Globus pallidus (tissue), 1 donor: Measurements from ENCODE around the gene PIK3CA.

Experiments used
- DNase-seq: peaks from one replicate; pipeline ENCODE4 v3.0.0-alpha.2; 2015; ENCODE audit warnings: low spot score

PIK3CA gene

DNA sequence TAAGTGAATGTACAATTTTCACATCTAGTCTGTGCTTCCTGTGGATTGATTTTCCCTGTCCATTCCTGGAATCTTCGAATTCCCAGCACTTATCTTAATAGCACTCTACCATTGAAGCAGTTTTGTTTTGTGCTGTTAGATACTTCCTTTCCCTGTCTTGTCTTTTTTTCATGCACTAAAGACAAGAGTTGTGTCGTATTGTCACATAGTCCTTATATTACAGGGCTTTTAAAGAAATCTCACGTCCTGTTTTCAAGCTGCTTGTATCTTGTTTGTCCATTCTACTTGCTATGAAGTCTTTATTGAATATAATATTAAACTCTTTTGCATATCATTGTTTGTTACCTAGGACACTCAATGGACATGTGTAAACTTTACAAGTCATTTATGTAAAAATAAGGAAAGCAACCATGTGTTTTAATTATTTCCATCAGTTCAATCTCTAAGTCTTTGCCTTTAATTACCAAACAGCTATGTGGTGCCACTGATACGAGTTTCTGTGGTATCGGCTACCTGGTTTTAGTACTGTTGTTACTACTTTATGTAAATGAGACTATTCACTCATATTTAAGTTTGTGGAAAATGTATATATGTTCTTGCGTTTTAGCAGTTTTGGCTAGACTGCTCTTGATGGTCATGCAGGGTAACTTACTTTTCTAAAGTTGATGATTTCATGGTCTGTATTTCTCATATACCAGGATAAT is 10.3 kb downstream of the PIK3CA start:
- no peak for DNase-seq

DNA sequence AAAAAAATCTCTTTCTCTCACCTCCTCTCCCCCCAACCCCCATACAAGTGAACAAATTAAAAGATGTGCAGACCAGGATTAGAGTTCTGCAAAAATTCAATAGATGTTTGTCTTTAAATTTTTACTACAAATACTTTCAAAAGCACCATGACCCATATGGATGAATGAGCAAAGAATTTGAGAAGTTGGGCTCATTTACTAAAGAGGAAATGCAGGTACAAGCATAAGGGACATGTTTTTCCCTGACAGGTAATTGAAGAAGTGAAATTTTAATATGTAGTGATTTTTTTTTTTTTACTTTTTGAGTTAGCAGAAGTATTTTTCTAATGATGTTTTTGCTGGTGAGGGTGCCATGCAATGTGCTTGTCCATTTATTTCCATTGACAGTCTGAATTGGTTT is 15.3 kb downstream of the PIK3CA start:
- DNase-seq, result no peak

DNA sequence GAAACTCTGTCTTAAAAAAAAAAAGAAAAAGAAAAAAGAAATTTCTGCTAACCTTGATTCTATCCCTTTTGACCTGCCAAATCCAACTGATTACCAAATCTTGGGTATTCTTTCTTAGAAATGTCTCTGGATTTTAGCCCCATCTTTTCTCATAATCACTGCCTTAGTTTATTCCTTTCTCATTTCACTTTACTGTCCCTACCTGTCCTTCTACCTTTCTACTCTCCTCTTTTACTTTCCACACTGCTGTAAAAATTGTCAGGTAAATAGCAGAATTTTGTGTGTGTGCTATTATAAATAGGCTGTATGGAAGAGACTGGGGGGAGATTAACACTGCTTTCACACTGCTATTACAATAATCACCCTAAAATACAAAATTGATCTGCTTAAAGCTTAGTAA is 16.7 kb downstream of the PIK3CA start:
- no peak for DNase-seq

GRCh38 chr3:179166561-179167201 is 18.5 kb downstream of the PIK3CA start:
- no peak for DNase-seq

- no peak for DNase-seq
Measured at GRCh38 chr3:179168918-179169317, 20.8 kb downstream of the PIK3CA start.

DNA sequence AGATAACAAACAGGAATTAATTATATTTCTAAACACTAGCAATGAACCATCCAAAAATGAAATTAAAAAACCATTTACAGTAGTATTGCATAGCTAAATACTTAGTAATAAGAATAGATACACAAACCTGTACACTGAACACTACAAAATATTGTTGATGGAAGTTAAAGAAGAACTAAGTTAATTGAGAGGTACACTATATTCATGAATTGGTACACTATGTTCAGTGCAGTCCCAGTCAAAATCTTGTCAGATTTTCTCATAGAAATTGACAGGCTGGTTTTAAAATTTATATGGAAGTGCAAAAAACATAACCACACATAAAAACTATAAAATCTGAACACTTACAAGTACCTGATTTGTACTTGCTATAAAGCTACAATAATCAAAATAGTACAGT is 24.4 kb downstream of the PIK3CA start:
- DNase-seq, result no peak

- no peak for DNase-seq
Measured at GRCh38 chr3:179174316-179174715, 26.2 kb downstream of the PIK3CA start.

DNA sequence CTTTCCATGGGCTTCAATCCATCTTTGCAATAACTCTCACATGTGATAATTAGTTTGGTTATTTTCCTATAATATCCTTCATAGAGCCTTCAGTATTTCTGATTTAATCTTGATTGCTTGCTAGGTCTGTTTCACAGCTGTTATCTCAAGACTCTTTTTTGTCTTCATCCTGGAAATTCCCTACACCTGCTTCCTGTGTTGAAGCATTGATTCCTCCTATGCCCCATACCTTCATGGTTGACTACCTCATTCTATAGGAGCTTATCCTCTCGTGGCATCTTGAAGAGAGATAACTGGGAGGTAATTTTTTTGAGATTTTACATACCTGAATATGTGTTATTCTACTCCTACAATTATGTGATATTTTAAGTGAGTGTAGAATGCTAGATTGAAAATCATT is 26.7 kb downstream of the PIK3CA start:
- DNase-seq, result no peak

DNA sequence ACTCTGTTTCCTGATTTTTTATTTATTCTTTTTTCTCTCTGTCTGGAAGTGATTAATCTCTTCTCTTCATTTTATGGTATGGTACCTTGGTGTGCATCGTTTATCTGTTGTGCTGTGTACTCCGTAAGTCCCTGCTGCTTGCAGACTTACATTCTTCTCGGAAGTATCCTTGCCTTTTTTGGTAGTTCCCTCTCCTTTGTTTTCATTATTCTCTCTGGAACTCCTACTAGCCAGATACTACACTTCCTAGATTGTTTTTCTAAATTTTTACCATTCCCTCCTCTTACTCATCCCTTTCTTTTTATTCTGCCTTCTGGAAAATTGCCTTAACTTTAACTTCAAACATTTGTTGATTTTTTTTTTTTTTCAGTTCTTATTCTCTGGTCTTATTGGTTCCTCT is 27.2 kb downstream of the PIK3CA start:
- no peak for DNase-seq

- no peak for DNase-seq
Measured at GRCh38 chr3:179177611-179178010, 29.5 kb downstream of the PIK3CA start.

GRCh38 chr3:179179256-179179655 is 31.1 kb downstream of the PIK3CA start:
- DNase-seq, result no peak

- no peak for DNase-seq
Measured at GRCh38 chr3:179179979-179180759, 32.0 kb downstream of the PIK3CA start.

DNA sequence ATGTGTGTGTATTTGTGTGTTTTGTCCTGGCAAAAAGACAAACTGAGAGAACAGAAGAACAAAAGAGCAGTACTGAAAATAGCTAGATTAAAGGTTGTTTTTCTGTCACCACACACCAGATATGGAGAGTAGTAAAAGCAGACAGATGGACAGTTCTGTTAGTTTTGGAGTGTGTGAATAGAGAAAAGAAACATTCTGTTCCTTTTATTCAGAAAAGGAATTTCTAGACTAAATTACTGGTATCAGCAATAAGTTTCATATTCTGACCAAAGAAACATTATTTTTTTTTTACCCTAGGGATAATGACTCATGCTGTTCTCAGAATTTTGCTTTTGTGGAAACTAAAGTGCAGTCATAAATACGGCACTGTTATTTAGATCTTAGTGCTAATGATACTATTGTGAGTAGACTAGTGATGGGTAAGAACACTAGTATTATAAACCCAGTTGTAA is 32.9 kb downstream of the PIK3CA start:
- DNase-seq, result no peak

DNA sequence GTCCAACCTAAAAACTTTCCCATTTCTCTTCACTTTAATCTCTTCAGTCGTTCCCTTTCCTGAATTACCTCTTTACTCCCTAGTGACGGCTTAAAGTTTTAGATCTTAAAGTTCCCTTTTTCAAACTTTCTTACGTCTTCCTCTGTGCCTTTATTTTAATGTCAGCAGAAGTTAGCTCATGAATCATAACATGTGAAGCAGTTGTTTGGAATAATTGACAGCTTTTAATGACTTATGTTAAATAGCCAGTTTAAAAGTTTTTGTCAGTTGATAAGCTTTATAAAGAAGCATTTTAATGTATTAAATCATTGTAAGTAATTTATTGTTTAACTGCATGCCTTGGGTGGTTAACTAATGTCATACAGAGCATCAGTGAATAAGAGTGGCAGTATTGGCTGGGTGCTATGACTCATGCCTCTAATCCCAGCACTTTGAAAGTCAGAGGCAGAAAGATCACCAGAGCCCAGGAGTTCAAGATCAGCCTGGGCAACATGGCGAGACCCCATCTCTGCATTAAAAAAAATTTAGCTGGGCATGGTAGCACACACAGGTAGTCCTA is 33.9 kb downstream of the PIK3CA start:
- no peak for DNase-seq

- no peak for DNase-seq
Measured at GRCh38 chr3:179182902-179183301, 34.7 kb downstream of the PIK3CA start.

DNA sequence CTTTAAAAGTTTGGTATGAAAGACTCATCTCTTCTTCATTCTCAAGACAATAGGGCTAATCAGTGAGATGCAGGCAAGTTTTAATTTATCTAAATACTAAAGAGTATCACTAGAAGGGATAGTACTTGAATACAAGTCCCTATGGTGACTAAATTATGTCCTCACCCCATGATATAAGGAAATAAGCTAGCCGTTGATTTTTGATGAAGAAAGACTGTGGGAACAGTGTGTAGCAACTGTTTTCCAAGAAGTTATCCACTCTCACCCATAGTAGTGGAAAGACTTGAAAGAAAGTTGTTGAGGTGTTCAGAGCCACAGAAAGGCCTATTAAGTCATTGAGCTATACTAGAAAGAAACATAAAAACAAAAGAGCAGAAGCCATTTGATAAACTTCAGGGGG is 36.7 kb downstream of the PIK3CA start:
- DNase-seq, result no peak

- DNase-seq, result no peak
Measured at GRCh38 chr3:179186426-179186825, 38.3 kb downstream of the PIK3CA start.

GRCh38 chr3:179189759-179190158 is 41.6 kb downstream of the PIK3CA start:
- no peak for DNase-seq

DNA sequence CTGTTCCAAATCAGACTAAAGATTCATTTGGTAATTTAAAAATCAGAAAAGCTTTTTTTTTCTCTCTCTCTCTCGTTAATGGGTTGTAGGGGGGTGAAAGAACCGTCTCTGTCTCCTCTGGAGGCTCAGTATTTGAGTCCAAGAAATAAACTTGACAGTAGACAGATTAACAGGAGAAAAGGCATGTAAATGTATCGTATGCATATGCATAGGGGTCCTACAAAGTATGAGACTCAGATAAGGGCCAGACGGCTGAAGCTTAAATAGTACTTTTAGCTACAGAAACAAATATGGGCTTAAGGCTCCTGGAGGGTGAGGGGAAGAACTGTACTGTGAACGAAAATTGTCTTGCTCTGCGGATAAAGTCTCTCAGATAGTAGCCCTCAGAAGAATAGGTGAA is 42.4 kb downstream of the PIK3CA start:
- no peak for DNase-seq

DNA sequence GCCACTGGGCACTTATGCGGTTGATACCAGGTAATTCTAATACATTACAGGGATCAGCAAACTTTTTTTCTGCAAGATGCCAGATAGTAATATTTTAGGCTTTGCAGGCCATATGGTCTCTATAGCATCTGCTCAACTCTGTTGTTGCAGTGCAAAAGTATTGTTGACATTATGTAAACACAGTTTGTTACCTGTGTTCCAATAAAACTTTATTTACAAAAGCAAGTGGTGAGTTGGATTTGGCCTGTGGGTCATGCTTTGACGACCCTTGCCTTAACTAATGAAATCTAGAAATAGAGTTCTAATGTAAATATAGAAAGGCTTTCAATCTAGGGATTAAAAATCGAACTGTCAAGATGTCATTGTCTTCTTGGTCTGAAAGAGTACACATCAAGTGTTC is 44.4 kb downstream of the PIK3CA start:
- no peak for DNase-seq

- DNase-seq, result no peak
Measured at GRCh38 chr3:179194931-179195330, 46.8 kb downstream of the PIK3CA start.

DNA sequence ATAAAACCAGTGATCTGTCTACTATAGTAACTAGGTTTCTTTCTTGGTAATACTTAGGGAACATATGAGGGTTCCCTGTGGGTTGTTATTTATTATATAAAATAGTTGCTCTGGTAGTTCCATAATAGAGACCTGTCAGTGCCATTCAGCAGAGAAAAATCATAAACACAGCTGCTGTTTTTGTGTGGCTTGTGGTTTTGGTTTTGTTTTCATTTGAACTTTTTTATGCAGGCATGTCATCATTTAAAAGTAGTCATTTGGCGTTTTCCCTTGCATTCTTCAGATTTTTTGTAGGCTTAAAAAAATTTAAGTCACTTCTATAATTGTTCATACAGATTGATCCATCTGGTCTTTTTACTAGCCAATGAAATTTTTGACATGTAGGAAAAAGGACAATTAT is 47.9 kb downstream of the PIK3CA start:
- DNase-seq, result no peak

GRCh38 chr3:179196700-179197099 is 48.5 kb downstream of the PIK3CA start:
- DNase-seq, result no peak
